GM23248 (cell line): ENCODE results near the gene CENPP. TPM values are rescaled to one million over a fixed set of nuclear protein-coding genes. Genes with fewer than 3 reads are reported as not detected.

Experiments used
- DNase-seq: peaks from one replicate; pipeline ENCODE4 v3.0.0-alpha.2; 2015
- H2AFZ ChIP-seq: fragments of 200-600 bp; sonication (generic); 2 replicates; pipeline ENCODE4 v1.6.1; 2016; ENCODE audit warnings: antibody characterized with exemption
- H3F3A ChIP-seq: fragments of 200-600 bp; sonication (generic); 2 replicates; pipeline ENCODE4 v1.6.1; 2016; ENCODE audit warnings: mild to moderate bottlenecking, antibody characterized with exemption, mixed run types; ENCODE audit not compliant: insufficient read depth
- H3K27ac ChIP-seq: fragments of 200-600 bp; sonication (generic); 2 replicates; pipeline ENCODE4 v1.5.1; 2016; ENCODE audit warnings: mild to moderate bottlenecking
- H3K27me3 ChIP-seq: fragments of 200-600 bp; sonication (generic); replicated peaks from 2 replicates; pipeline ENCODE4 v1.6.1; 2016; ENCODE audit warnings: mild to moderate bottlenecking; ENCODE audit not compliant: insufficient read depth
- H3K36me3 ChIP-seq: fragments of 200-600 bp; sonication (generic); 2 replicates; pipeline ENCODE4 v1.6.1; 2016; ENCODE audit warnings: low read depth, mild to moderate bottlenecking
- H3K4me1 ChIP-seq: fragments of 200-600 bp; sonication (generic); 2 replicates; pipeline ENCODE4 v1.6.1; 2016; ENCODE audit warnings: mild to moderate bottlenecking; ENCODE audit not compliant: insufficient read depth
- H3K4me2 ChIP-seq: fragments of 200-600 bp; sonication (generic); one replicate; pipeline ENCODE4 v1.6.1; 2016; ENCODE audit warnings: mild to moderate bottlenecking; ENCODE audit not compliant: unreplicated experiment
- H3K4me3 ChIP-seq: fragments of 200-600 bp; sonication (generic); 2 replicates; pipeline ENCODE4 v1.5.1; 2016; ENCODE audit warnings: mild to moderate bottlenecking
- H3K79me2 ChIP-seq: fragments of 200-600 bp; sonication (generic); 2 replicates; pipeline ENCODE4 v1.6.1; 2016; ENCODE audit warnings: mild to moderate bottlenecking; ENCODE audit not compliant: insufficient read depth
- H3K9ac ChIP-seq: fragments of 200-600 bp; sonication (generic); 2 replicates; pipeline ENCODE4 v1.6.1; 2016; ENCODE audit warnings: mild to moderate bottlenecking
- H3K9me2 ChIP-seq: fragments of 200-600 bp; sonication (generic); 2 replicates; pipeline ENCODE4 v1.6.1; 2016; ENCODE audit warnings: mixed run types, mild to moderate bottlenecking, moderate library complexity; ENCODE audit not compliant: insufficient read depth
- H3K9me3 ChIP-seq: fragments of 200-600 bp; sonication (generic); one replicate; pipeline ENCODE4 v1.6.1; 2017; ENCODE audit warnings: low read depth
- H4K20me1 ChIP-seq: fragments of 200-600 bp; sonication (generic); 2 replicates; pipeline ENCODE4 v1.6.0; 2016; ENCODE audit not compliant: insufficient read depth
- EZH2 ChIP-seq: fragments of 200-600 bp; sonication (generic); IDR thresholded peaks from 2 replicates; pipeline ENCODE4 v1.6.1; 2018; ENCODE audit warnings: antibody characterized with exemption, mild to moderate bottlenecking; ENCODE audit not compliant: insufficient read depth, poor library complexity, severe bottlenecking
- EZH2phosphoT487 ChIP-seq: fragments of 200-600 bp; sonication (generic); IDR thresholded peaks from 2 replicates; pipeline ENCODE4 v1.6.1; 2018; ENCODE audit warnings: antibody characterized with exemption, moderate library complexity, mild to moderate bottlenecking, low read depth; ENCODE audit not compliant: insufficient read depth
- WGBS, 2 experiments: methylation state at CpG; one replicate each; pipeline ENCODE4 v1.1.6; 2015 to 2017; ENCODE audit warnings: low lambda C conversion rate in 2 of 2, low coverage in 1 of 2; ENCODE audit errors: missing lambda C conversion rate in 2 of 2; 5-methylcytosine and 5-hydroxymethylcytosine counted together
- in situ Hi-C: fragments of 300-500 bp; cut with MboI; formaldehyde crosslinking; loops from 2 replicates; pipeline ENCODE4 v1.15.0; 2020
- polyA plus RNA-seq: library from polyadenylated mRNA; unstranded; fragments of >200 nt; fragmentation: Nextera tagmentation; extraction: Ambion mirVana; gene quantifications from 2 replicates; pipeline ENCODE4 v1.2.1, GENCODE V29; 2016
- total RNA-seq: library from RNA; depleted of rRNA; stranded (reverse); fragments of >200 nt; shearing (Covaris generic); gene quantifications from 2 replicates; pipeline ENCODE4 v1.2.3, GENCODE V29; 2014

The CENPP gene
- total and polyA plus RNA-seq, 2 experiments from 2014 or later: 2.5 to 7.4 TPM

GRCh38 chr9:92506184-92506857, 180.6 kb downstream of the CENPP start:
- TF ChIP-seq EZH2 (no peak), EZH2phosphoT487 (no peak)
- no peaks in the 10 kb centered on the region for H3K79me2 ChIP-seq
- 0 to 1% methylated on average over 3 of the region's 3 CpGs for WGBS, 2 experiments
- H3K4me1 ChIP-seq: peaks cover 52% of the 10 kb centered on the region
- peak overlapping the region; percentile 81 for H3K9ac ChIP-seq
- DNase-seq: peak; percentile 94
- H3K9me2 ChIP-seq: no peaks in the 10 kb centered on the region
- H2AFZ ChIP-seq: peak overlapping the region; percentile 69
- H4K20me1 ChIP-seq: no peaks in the 10 kb centered on the region
- H3K4me3 ChIP-seq: peak overlapping the region; percentile 64
- no peaks in the 10 kb centered on the region for H3K27me3 ChIP-seq
- peak overlapping the region; percentile 98 for H3K27ac ChIP-seq
- H3K4me2 ChIP-seq: peak overlapping the region; percentile 77
- H3F3A ChIP-seq: peaks cover 37% of the 10 kb centered on the region
- H3K9me3 ChIP-seq: no peaks in the 10 kb centered on the region
- in situ Hi-C loops: no loop called here
- H3K36me3 ChIP-seq: no peaks in the 10 kb centered on the region

GRCh38 chr9:92507005-92507404, 181.3 kb downstream of the CENPP start:
- Histone ChIP-seq H3K4me2 (peak overlapping the region; percentile 77), H3K4me3 (no peak overlapping the region), H4K20me1 (no peaks in the 10 kb centered on the region), H3K4me1 (peaks cover 45% of the 10 kb centered on the region), H3K79me2 (no peaks in the 10 kb centered on the region), H3K27me3 (no peaks in the 10 kb centered on the region), H3K9ac (peak overlapping the region; percentile 81), H3K9me2 (no peaks in the 10 kb centered on the region), H3K9me3 (no peaks in the 10 kb centered on the region), H3K27ac (peak overlapping the region; percentile 98), H3F3A (peaks cover 35% of the 10 kb centered on the region), H2AFZ (peak overlapping the region; percentile 69), H3K36me3 (no peaks in the 10 kb centered on the region)
- 63 to 70% methylated on average over 2 of the region's 2 CpGs for WGBS, 2 experiments
- no peak for TF ChIP-seq EZH2
- no peak for TF ChIP-seq EZH2phosphoT487
- in situ Hi-C loops: no loop called here
- peak; percentile 35 for DNase-seq

- Histone ChIP-seq H3K27ac (peak overlapping the region; percentile 98), H3K79me2 (no peaks in the 10 kb centered on the region), H2AFZ (peak overlapping the region; percentile 69), H3K9me3 (no peaks in the 10 kb centered on the region), H3K9me2 (no peaks in the 10 kb centered on the region), H3K4me1 (peaks cover 43% of the 10 kb centered on the region), H3K9ac (peak overlapping the region; percentile 81), H3K36me3 (no peaks in the 10 kb centered on the region), H3K27me3 (no peaks in the 10 kb centered on the region), H4K20me1 (no peaks in the 10 kb centered on the region), H3K4me2 (no peak overlapping the region), H3F3A (peaks cover 31% of the 10 kb centered on the region), H3K4me3 (no peak overlapping the region)
- DNase-seq: no peak
- TF ChIP-seq EZH2 (no peak), EZH2phosphoT487 (no peak)
- in situ Hi-C loops: no loop called here
- 65% methylated on average over 4 of the region's 4 CpGs for WGBS, 2 experiments
These were observed 181.7 kb downstream of the CENPP start for GRCh38 chr9:92507496-92507895.

GRCh38 chr9:92508018-92508820, 182.5 kb downstream of the CENPP start:
- Histone ChIP-seq H3K27me3 (no peaks in the 10 kb centered on the region), H3K4me1 (peaks cover 45% of the 10 kb centered on the region), H3K36me3 (no peaks in the 10 kb centered on the region), H3K27ac (0 out of 2 replicates have a peak overlapping the region, but pooled peaks have one; percentile 98), H3K4me2 (no peak overlapping the region), H3K9ac (no peak overlapping the region), H3K79me2 (no peaks in the 10 kb centered on the region), H3K9me3 (no peaks in the 10 kb centered on the region), H3F3A (peaks cover 31% of the 10 kb centered on the region), H2AFZ (peak overlapping the region; percentile 69), H4K20me1 (no peaks in the 10 kb centered on the region), H3K4me3 (no peak overlapping the region), H3K9me2 (no peaks in the 10 kb centered on the region)
- in situ Hi-C loops: no loop called here
- TF ChIP-seq EZH2: no peak
- no peak for TF ChIP-seq EZH2phosphoT487
- no peak for DNase-seq
- WGBS, 2 experiments: 47 to 48% methylated on average over 10 of the region's 10 CpGs
